ENCODE results near the gene NUP85.

DNA sequence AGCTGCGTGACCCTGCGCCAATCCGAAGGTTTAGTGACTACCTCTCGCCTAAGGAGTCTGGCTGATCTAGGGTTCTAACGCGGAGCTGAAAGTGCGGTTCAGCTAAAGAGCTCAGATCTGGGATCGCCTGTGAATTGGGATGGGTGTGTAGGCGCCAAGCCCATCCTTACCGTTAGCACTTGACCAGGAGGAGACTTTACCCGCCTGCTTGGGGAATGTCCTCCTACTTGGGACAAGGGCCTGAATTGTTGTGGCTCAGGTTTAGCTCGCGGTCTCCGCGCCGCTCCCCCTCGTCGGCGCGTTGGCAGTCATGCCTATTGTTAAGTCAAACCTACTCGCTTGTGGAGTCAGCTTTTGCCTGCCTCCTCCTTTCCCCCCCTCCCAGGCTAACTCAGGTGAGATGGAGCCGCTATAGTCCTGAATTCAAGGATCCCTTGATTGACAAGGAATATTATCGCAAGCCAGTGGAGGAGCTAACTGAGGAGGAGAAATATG, 56.7 kb downstream of the NUP85 start:
- TF ChIP-seq, protein P1, sequence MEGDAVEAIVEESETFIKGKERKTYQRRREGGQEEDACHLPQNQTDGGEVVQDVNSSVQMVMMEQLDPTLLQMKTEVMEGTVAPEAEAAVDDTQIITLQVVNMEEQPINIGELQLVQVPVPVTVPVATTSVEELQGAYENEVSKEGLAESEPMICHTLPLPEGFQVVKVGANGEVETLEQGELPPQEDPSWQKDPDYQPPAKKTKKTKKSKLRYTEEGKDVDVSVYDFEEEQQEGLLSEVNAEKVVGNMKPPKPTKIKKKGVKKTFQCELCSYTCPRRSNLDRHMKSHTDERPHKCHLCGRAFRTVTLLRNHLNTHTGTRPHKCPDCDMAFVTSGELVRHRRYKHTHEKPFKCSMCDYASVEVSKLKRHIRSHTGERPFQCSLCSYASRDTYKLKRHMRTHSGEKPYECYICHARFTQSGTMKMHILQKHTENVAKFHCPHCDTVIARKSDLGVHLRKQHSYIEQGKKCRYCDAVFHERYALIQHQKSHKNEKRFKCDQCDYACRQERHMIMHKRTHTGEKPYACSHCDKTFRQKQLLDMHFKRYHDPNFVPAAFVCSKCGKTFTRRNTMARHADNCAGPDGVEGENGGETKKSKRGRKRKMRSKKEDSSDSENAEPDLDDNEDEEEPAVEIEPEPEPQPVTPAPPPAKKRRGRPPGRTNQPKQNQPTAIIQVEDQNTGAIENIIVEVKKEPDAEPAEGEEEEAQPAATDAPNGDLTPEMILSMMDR (IDR thresholded peaks at IDR 0.05 in 2 of 3, conservative IDR thresholded peaks at IDR 0.05 in 1 of 3; ENCODE audit: borderline replicate concordance in 1 of 3, insufficient read depth in 1 of 3, low read depth in 2 of 3, low read length in 2 of 3): no peak
- TF ChIP-seq SIN3A (IDR thresholded peaks at IDR 0.05; ENCODE audit: low read depth) (no peak), EZH2 (IDR thresholded peaks at IDR 0.05) (no peak), RAD21 (IDR thresholded peaks at IDR 0.05; ENCODE audit: low read depth) (no peak), POLR2AphosphoS5 (IDR thresholded peaks at IDR 0.05; ENCODE audit: low read depth, low read length) (no peak), POLR2A (IDR thresholded peaks at IDR 0.05; ENCODE audit: borderline replicate concordance, extremely low read depth, insufficient read depth, insufficient read length) (no peak), SP1 (IDR thresholded peaks at IDR 0.05; ENCODE audit: low read depth) (no peak), EGR1 (IDR thresholded peaks at IDR 0.05; ENCODE audit: low read depth) (no peak), YY1 (IDR thresholded peaks at IDR 0.05; ENCODE audit: extremely low read depth, insufficient replicate concordance, low read depth, low read length) (no peak), TCF7L2 (IDR thresholded peaks at IDR 0.05; ENCODE audit: borderline replicate concordance, extremely low read depth, insufficient read depth, insufficient read length) (no peak), CEBPB (IDR thresholded peaks at IDR 0.05; ENCODE audit: low read depth) (no peak)
- TF ChIP-seq, protein P2, sequence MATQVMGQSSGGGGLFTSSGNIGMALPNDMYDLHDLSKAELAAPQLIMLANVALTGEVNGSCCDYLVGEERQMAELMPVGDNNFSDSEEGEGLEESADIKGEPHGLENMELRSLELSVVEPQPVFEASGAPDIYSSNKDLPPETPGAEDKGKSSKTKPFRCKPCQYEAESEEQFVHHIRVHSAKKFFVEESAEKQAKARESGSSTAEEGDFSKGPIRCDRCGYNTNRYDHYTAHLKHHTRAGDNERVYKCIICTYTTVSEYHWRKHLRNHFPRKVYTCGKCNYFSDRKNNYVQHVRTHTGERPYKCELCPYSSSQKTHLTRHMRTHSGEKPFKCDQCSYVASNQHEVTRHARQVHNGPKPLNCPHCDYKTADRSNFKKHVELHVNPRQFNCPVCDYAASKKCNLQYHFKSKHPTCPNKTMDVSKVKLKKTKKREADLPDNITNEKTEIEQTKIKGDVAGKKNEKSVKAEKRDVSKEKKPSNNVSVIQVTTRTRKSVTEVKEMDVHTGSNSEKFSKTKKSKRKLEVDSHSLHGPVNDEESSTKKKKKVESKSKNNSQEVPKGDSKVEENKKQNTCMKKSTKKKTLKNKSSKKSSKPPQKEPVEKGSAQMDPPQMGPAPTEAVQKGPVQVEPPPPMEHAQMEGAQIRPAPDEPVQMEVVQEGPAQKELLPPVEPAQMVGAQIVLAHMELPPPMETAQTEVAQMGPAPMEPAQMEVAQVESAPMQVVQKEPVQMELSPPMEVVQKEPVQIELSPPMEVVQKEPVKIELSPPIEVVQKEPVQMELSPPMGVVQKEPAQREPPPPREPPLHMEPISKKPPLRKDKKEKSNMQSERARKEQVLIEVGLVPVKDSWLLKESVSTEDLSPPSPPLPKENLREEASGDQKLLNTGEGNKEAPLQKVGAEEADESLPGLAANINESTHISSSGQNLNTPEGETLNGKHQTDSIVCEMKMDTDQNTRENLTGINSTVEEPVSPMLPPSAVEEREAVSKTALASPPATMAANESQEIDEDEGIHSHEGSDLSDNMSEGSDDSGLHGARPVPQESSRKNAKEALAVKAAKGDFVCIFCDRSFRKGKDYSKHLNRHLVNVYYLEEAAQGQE (IDR thresholded peaks at IDR 0.05; ENCODE audit: low read depth): no peak
- TF ChIP-seq, protein P3, sequence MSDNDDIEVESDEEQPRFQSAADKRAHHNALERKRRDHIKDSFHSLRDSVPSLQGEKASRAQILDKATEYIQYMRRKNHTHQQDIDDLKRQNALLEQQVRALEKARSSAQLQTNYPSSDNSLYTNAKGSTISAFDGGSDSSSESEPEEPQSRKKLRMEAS (IDR thresholded peaks at IDR 0.05): no peak
